ENCODE results near the gene FHIP2A.
"Not testable (repeated sequence)": the region's sequence is repeated elsewhere in the genome, so short reads cannot be mapped to it uniquely, and the experiment has no call there.

FHIP2A gene

GRCh38 chr10:114821293-114821914 lies at the start of gene FHIP2A:
TSS of gene FHIP2A (plus strand) at chr10:114821780. CDS start at chr10:114822079, 299 bp downstream.
- peak; percentile 97 for DNase-seq (ENCODE audit: low spot score)

- DNase-seq (ENCODE audit: low spot score): no peak
These were observed 48.9 kb upstream of the FHIP2A start for GRCh38 chr10:114772496-114773196.

GRCh38 chr10:114773197-114773532 lies 48.4 kb upstream of the FHIP2A start:
- no peak for DNase-seq (ENCODE audit: low spot score)

- DNase-seq (ENCODE audit: low spot score): not testable (repeated sequence)
These were observed 46.5 kb upstream of the FHIP2A start for GRCh38 chr10:114775082-114775481.

- no peak for DNase-seq (ENCODE audit: low spot score)
These were observed 44.2 kb upstream of the FHIP2A start for GRCh38 chr10:114777415-114777814.

GRCh38 chr10:114779803-114780576 lies 41.6 kb upstream of the FHIP2A start:
- peak; percentile 70 for DNase-seq (ENCODE audit: low spot score)

- no peak for DNase-seq (ENCODE audit: low spot score)
These were observed 40.9 kb upstream of the FHIP2A start for GRCh38 chr10:114780577-114781184.

GRCh38 chr10:114782666-114783065 lies 38.9 kb upstream of the FHIP2A start:
- no peak for DNase-seq (ENCODE audit: low spot score)

GRCh38 chr10:114783686-114784085 lies 37.9 kb upstream of the FHIP2A start:
- DNase-seq (ENCODE audit: low spot score): no peak

- peak; percentile 72 for DNase-seq (ENCODE audit: low spot score)
These were observed 35.1 kb upstream of the FHIP2A start for GRCh38 chr10:114786492-114786891.

GRCh38 chr10:114787131-114787530 lies 34.4 kb upstream of the FHIP2A start:
- DNase-seq (ENCODE audit: low spot score): not testable (repeated sequence)

GRCh38 chr10:114791768-114792167 lies 29.8 kb upstream of the FHIP2A start:
- no peak for DNase-seq (ENCODE audit: low spot score)

GRCh38 chr10:114795039-114795438 lies 26.5 kb upstream of the FHIP2A start:
- DNase-seq (ENCODE audit: low spot score): no peak

GRCh38 chr10:114800361-114800760 lies 21.2 kb upstream of the FHIP2A start:
- DNase-seq (ENCODE audit: low spot score): no peak

- no peak for DNase-seq (ENCODE audit: low spot score)
These were observed 20.2 kb upstream of the FHIP2A start for GRCh38 chr10:114801411-114801813.

GRCh38 chr10:114802177-114802576 lies 19.4 kb upstream of the FHIP2A start:
- DNase-seq (ENCODE audit: low spot score): no peak

- DNase-seq (ENCODE audit: low spot score): peak; percentile 15
These were observed 14.8 kb upstream of the FHIP2A start for GRCh38 chr10:114806562-114807391.

GRCh38 chr10:114808982-114809381 lies 12.6 kb upstream of the FHIP2A start:
- no peak for DNase-seq (ENCODE audit: low spot score)

- no peak for DNase-seq (ENCODE audit: low spot score)
These were observed 10.7 kb upstream of the FHIP2A start for GRCh38 chr10:114810926-114811325.

GRCh38 chr10:114811862-114812261 lies 9.7 kb upstream of the FHIP2A start:
- DNase-seq (ENCODE audit: low spot score): no peak

- DNase-seq (ENCODE audit: low spot score): no peak
These were observed 5.8 kb upstream of the FHIP2A start for GRCh38 chr10:114815791-114816190.

- DNase-seq (ENCODE audit: low spot score): no peak
These were observed 5.3 kb upstream of the FHIP2A start for GRCh38 chr10:114816308-114816707.

Data from GM03348 (cell line).